H9 (cell line): ENCODE results near the gene ENO1. TPM values are rescaled to one million over a fixed set of nuclear protein-coding genes. Genes with fewer than 3 reads are reported as not detected.

Experiments used
- DNase-seq: peaks from one replicate; pipeline ENCODE4 v3.0.0-alpha.2; 2017
- H2AFZ ChIP-seq: one replicate; pipeline ENCODE4 v1.6.1; 2013; ENCODE audit warnings: mild to moderate bottlenecking, low read length, control low read depth, moderate library complexity
- H2AK5ac ChIP-seq: 2 replicates; pipeline ENCODE4 v1.6.1; 2013; ENCODE audit warnings: low read length, control low read depth, mixed read lengths; ENCODE audit not compliant: insufficient read length
- H2BK120ac ChIP-seq: one replicate; pipeline ENCODE4 v1.6.1; 2013; ENCODE audit warnings: low read depth, mild to moderate bottlenecking, low read length, control low read depth, inconsistent platforms; ENCODE audit not compliant: poor library complexity, severe bottlenecking
- H2BK12ac ChIP-seq: 2 replicates; pipeline ENCODE4 v1.6.1; 2013; ENCODE audit warnings: low read length, control low read depth, mixed read lengths, low read depth; ENCODE audit not compliant: insufficient read length
- H2BK15ac ChIP-seq: 2 replicates; pipeline ENCODE4 v1.6.1; 2013; ENCODE audit warnings: low read depth, low read length, control low read depth
- H2BK20ac ChIP-seq: one replicate; pipeline ENCODE4 v1.6.1; 2013; ENCODE audit warnings: low read depth, mild to moderate bottlenecking, low read length, control low read depth, inconsistent platforms; ENCODE audit not compliant: poor library complexity, severe bottlenecking
- H2BK5ac ChIP-seq: 2 replicates; pipeline ENCODE4 v1.6.1; 2013; ENCODE audit warnings: low read length, control low read depth, mixed read lengths; ENCODE audit not compliant: insufficient read length
- H3K14ac ChIP-seq: 2 replicates; pipeline ENCODE4 v1.6.1; 2013; ENCODE audit warnings: low read length, control low read depth; ENCODE audit not compliant: insufficient read depth
- H3K18ac ChIP-seq: 2 replicates; pipeline ENCODE4 v1.6.1; 2013; ENCODE audit warnings: low read depth, mild to moderate bottlenecking, mixed read lengths, low read length, control low read depth; ENCODE audit not compliant: insufficient read length
- H3K23ac ChIP-seq: 2 replicates; pipeline ENCODE4 v1.6.1; 2013; ENCODE audit warnings: low read length, control low read depth, mixed read lengths, low read depth; ENCODE audit not compliant: insufficient read length
- H3K23me2 ChIP-seq: 2 replicates; pipeline ENCODE4 v1.6.1; 2013; ENCODE audit warnings: low read depth, mild to moderate bottlenecking, mixed read lengths, low read length, control low read depth; ENCODE audit not compliant: insufficient read length, poor library complexity, severe bottlenecking
- H3K27ac ChIP-seq: 2 replicates; pipeline ENCODE4 v1.5.1; 2013; ENCODE audit warnings: low read length, control low read depth, mixed read lengths, low read depth; ENCODE audit not compliant: insufficient read length
- H3K27me3 ChIP-seq: 2 replicates; pipeline ENCODE4 v1.6.1; 2013; ENCODE audit warnings: low read length, control low read depth, inconsistent platforms; ENCODE audit not compliant: insufficient read depth
- H3K4ac ChIP-seq: 2 replicates; pipeline ENCODE4 v1.6.1; 2013; ENCODE audit warnings: low read depth, mild to moderate bottlenecking, control low read depth, inconsistent platforms, low read length, moderate library complexity
- H3K4me1 ChIP-seq: 2 replicates; pipeline ENCODE4 v1.6.1; 2013; ENCODE audit warnings: low read length, control low read depth, inconsistent platforms; ENCODE audit not compliant: insufficient read depth
- H3K4me2 ChIP-seq: 2 replicates; pipeline ENCODE4 v1.6.1; 2013; ENCODE audit warnings: low read length, control low read depth, mixed read lengths; ENCODE audit not compliant: insufficient read length, insufficient read depth
- H3K56ac ChIP-seq: 2 replicates; pipeline ENCODE4 v1.6.1; 2013; ENCODE audit warnings: low read depth, mild to moderate bottlenecking, mixed read lengths, low read length, control low read depth; ENCODE audit not compliant: insufficient read length
- H3K79me1 ChIP-seq: 2 replicates; pipeline ENCODE4 v1.6.1; 2013; ENCODE audit warnings: low read depth, mild to moderate bottlenecking, moderate library complexity, low read length, control low read depth, inconsistent platforms; ENCODE audit not compliant: insufficient read depth, poor library complexity, severe bottlenecking
- H3K79me2 ChIP-seq: 2 replicates; pipeline ENCODE4 v1.6.1; 2013; ENCODE audit warnings: low read length, control low read depth, inconsistent platforms; ENCODE audit not compliant: insufficient read depth
- H3K9ac ChIP-seq: 2 replicates; pipeline ENCODE4 v1.6.1; 2013; ENCODE audit warnings: low read length, control low read depth, mixed read lengths; ENCODE audit not compliant: insufficient read length; ENCODE audit errors: extremely low read depth
- H3K9me3 ChIP-seq: one replicate; pipeline ENCODE4 v1.6.1; 2013; ENCODE audit warnings: low read depth, low read length, inconsistent platforms; ENCODE audit not compliant: control insufficient read depth
- H3T11ph ChIP-seq: one replicate; pipeline ENCODE4 v1.6.1; 2013; ENCODE audit warnings: mild to moderate bottlenecking, low read length, control low read depth, inconsistent platforms
- H4K20me1 ChIP-seq: one replicate; pipeline ENCODE4 v1.6.1; 2013; ENCODE audit not compliant: control insufficient read depth, insufficient read length, insufficient read depth
- H4K5ac ChIP-seq: 2 replicates; pipeline ENCODE4 v1.6.1; 2013; ENCODE audit warnings: low read depth, mild to moderate bottlenecking, mixed read lengths, low read length, control low read depth; ENCODE audit not compliant: insufficient read length
- H4K8ac ChIP-seq: replicated peaks from 2 replicates; pipeline ENCODE4 v1.6.1; 2013; ENCODE audit warnings: low read length, control low read depth, mixed read lengths, low read depth; ENCODE audit not compliant: insufficient read length
- H4K91ac ChIP-seq: 2 replicates; pipeline ENCODE4 v1.6.1; 2013; ENCODE audit warnings: low read depth, mild to moderate bottlenecking, moderate library complexity, mixed read lengths, low read length, control low read depth; ENCODE audit not compliant: insufficient read length
- H3K27ac Mint-ChIP-seq, 3 experiments: 2 replicates in 2 of 3; 3 replicates in 1 of 3; pipeline ENCODE4 v1.8.0; 2020 to 2021; ENCODE audit warnings: mixed read lengths in 3 of 3, mild to moderate bottlenecking in 1 of 3, moderate library complexity in 1 of 3
- H3K27me3 Mint-ChIP-seq: 2 replicates; pipeline ENCODE4 v1.8.0; 2021; ENCODE audit warnings: low read depth, mild to moderate bottlenecking, moderate library complexity, mixed read lengths
- H3K36me3 Mint-ChIP-seq, 3 experiments: 2 replicates in 2 of 3; 3 replicates in 1 of 3; pipeline ENCODE4 v1.8.0; 2020 to 2021; ENCODE audit warnings: low read depth in 3 of 3, mixed read lengths in 3 of 3; ENCODE audit not compliant: insufficient read depth in 1 of 3
- H3K4me1 Mint-ChIP-seq, 2 experiments: 2 replicates each; pipeline ENCODE4 v1.8.0; 2020; ENCODE audit warnings: mixed read lengths in 2 of 2
- H3K4me3 Mint-ChIP-seq, 2 experiments: 2 replicates in 1 of 2; 3 replicates in 1 of 2; pipeline ENCODE4 v1.8.0; 2020 to 2021; ENCODE audit warnings: mild to moderate bottlenecking in 2 of 2, mixed read lengths in 2 of 2, moderate library complexity in 1 of 2
- H3K9me3 Mint-ChIP-seq, 2 experiments: 2 replicates in 1 of 2; 3 replicates in 1 of 2; pipeline ENCODE4 v1.8.0; 2020; ENCODE audit warnings: mild to moderate bottlenecking in 2 of 2, mixed read lengths in 2 of 2, moderate library complexity in 1 of 2
- WGBS: extraction: QIAGEN DNeasy Blood & Tissue Kit; methylation state at CpG from one replicate; pipeline ENCODE4 v1.1.7; 2013; ENCODE audit warnings: missing lambda C conversion rate, low lambda C conversion rate, mixed read lengths; ENCODE audit not compliant: insufficient read length; ENCODE audit errors: extremely low coverage; 5-methylcytosine and 5-hydroxymethylcytosine counted together
- total RNA-seq: library from RNA; stranded (reverse); gene quantifications from 2 replicates; pipeline ENCODE4 v1.2.1, GENCODE V29; 2021
- TF ChIP-seq, protein P1 (sequence below): fragments of 200-600 bp; sonication (generic); conservative IDR thresholded peaks from 3 replicates; pipeline ENCODE4 v1.8.0; 2021; ENCODE audit warnings: antibody characterized with exemption, mild to moderate bottlenecking

The ENO1 gene
- total RNA-seq, 1 experiment from 2014 or later = 1,781 TPM

DNA sequence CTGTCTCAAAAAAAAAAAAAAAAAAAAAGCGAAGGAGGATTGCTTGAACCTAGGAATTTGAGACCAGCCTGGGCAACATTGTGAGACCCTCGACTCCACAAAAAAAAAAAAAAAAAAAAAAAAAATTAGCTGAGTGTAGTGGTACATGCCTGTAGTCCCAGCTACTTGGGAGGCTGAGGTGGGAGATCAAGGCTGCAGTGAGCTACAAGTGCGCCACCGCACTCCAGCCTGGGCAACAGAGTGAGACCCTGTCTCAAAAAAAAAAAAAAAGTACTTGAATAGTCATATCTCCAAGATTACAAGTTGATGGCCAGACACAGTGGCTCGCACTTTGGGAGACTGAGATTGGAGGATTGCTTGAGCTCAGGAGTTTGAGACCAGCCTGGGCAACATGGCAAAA lies 27.4 kb downstream of the ENO1 start:
- Mint-ChIP-seq H3K36me3 (peaks cover 0 to 2% (median 0%) of the 10 kb centered on the region in 3 experiments; a peak in 1 of 7 replicates), H3K27me3 (no peaks in the 10 kb centered on the region; the same call in 1 of the 2 replicates), H3K4me1 (peaks cover 2 to 7% of the 10 kb centered on the region in 2 experiments; a peak in 1 of 4 replicates), H3K27ac (no peak overlapping the region), H3K4me3 (no peak overlapping the region), H3K9me3 (no peaks in the 10 kb centered on the region)
- no peaks in the 10 kb centered on the region for H3K79me1 ChIP-seq
- H3K9me3 ChIP-seq = no peaks in the 10 kb centered on the region
- no CpG with 5 or more reads among the region's 5 CpGs for WGBS
- no peaks in the 10 kb centered on the region for H3K79me2 ChIP-seq
- no peak overlapping the region for H3T11ph ChIP-seq
- no peaks in the 10 kb centered on the region; the same call in 1 of the 2 replicates for H3K4me1 ChIP-seq
- no peak overlapping the region for H3K9ac ChIP-seq
- no peak overlapping the region for H4K8ac ChIP-seq
- no peaks in the 10 kb centered on the region for H3K23me2 ChIP-seq
- H3K4me2 ChIP-seq = no peak overlapping the region
- H2BK20ac ChIP-seq = no peak overlapping the region
- no peaks in the 10 kb centered on the region for H3K27me3 ChIP-seq
- H4K91ac ChIP-seq = no peak overlapping the region
- no peak overlapping the region for H3K56ac ChIP-seq
- H3K27ac ChIP-seq = no peak overlapping the region
- H4K20me1 ChIP-seq = no peaks in the 10 kb centered on the region
- H3K4ac ChIP-seq = no peak overlapping the region
- H2AK5ac ChIP-seq = no peak overlapping the region
- H3K18ac ChIP-seq = no peak overlapping the region
- no peak overlapping the region for H2BK5ac ChIP-seq
- H4K5ac ChIP-seq = no peak overlapping the region
- no peak overlapping the region for H2BK12ac ChIP-seq
- H2BK120ac ChIP-seq = no peak overlapping the region
- no peak overlapping the region for H2BK15ac ChIP-seq
- no peak overlapping the region for H3K23ac ChIP-seq
- DNase-seq = no peak
- no peak overlapping the region for H3K14ac ChIP-seq
- TF ChIP-seq, protein P1, sequence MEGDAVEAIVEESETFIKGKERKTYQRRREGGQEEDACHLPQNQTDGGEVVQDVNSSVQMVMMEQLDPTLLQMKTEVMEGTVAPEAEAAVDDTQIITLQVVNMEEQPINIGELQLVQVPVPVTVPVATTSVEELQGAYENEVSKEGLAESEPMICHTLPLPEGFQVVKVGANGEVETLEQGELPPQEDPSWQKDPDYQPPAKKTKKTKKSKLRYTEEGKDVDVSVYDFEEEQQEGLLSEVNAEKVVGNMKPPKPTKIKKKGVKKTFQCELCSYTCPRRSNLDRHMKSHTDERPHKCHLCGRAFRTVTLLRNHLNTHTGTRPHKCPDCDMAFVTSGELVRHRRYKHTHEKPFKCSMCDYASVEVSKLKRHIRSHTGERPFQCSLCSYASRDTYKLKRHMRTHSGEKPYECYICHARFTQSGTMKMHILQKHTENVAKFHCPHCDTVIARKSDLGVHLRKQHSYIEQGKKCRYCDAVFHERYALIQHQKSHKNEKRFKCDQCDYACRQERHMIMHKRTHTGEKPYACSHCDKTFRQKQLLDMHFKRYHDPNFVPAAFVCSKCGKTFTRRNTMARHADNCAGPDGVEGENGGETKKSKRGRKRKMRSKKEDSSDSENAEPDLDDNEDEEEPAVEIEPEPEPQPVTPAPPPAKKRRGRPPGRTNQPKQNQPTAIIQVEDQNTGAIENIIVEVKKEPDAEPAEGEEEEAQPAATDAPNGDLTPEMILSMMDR = no peak
- no peak overlapping the region for H2AFZ ChIP-seq
